Parathyroid adenoma (tissue), 2 donors: Measurements from ENCODE around the gene RNF150.

ENCODE experiments used
- H2AFZ ChIP-seq: fragments of 300-600 bp; sonication (generic); one replicate; pipeline ENCODE4 v1.7.0; 2017; ENCODE audit warnings: antibody characterized with exemption, mild to moderate bottlenecking
- H3K27ac ChIP-seq: fragments of 300-600 bp; sonication (generic); one replicate; pipeline ENCODE4 v1.7.0; 2017
- H3K27me3 ChIP-seq: fragments of 300-600 bp; sonication (generic); one replicate; pipeline ENCODE4 v1.7.0; 2017; ENCODE audit warnings: low read length; ENCODE audit not compliant: control insufficient read depth, insufficient read depth
- H3K36me3 ChIP-seq: fragments of 300-600 bp; sonication (generic); one replicate; pipeline ENCODE4 v1.7.0; 2017; ENCODE audit warnings: low read length; ENCODE audit not compliant: control insufficient read depth, insufficient read depth
- H3K4me1 ChIP-seq: fragments of 300-600 bp; sonication (generic); one replicate; pipeline ENCODE4 v1.7.0; 2017; ENCODE audit warnings: control low read depth
- H3K4me2 ChIP-seq: fragments of 300-600 bp; sonication (generic); one replicate; pipeline ENCODE4 v1.7.0; 2017; ENCODE audit warnings: low read length
- H3K4me3 ChIP-seq: fragments of 300-600 bp; sonication (generic); one replicate; pipeline ENCODE4 v1.7.0; 2017; ENCODE audit warnings: low read depth, low read length
- H3K79me2 ChIP-seq: fragments of 300-600 bp; sonication (generic); one replicate; pipeline ENCODE4 v1.7.0; 2017; ENCODE audit warnings: control low read depth
- H3K9ac ChIP-seq: fragments of 300-600 bp; sonication (generic); one replicate; pipeline ENCODE4 v1.7.0; 2017; ENCODE audit warnings: mild to moderate bottlenecking
- H3K9me3 ChIP-seq: fragments of 300-600 bp; sonication (generic); one replicate; pipeline ENCODE4 v1.7.0; 2017; ENCODE audit warnings: low read length; ENCODE audit not compliant: control insufficient read depth
- TF ChIP-seq, protein P1 (sequence below): fragments of 300-600 bp; sonication (generic); IDR thresholded peaks from one replicate; pipeline ENCODE4 v1.7.0; 2017; ENCODE audit warnings: antibody characterized with exemption, mild to moderate bottlenecking
- donor health status: primary hyperparathyroidism.

The RNF150 gene

GRCh38 chr4:140851032-140851636 lies 282.1 kb downstream of the RNF150 start:
- Histone ChIP-seq H3K27me3 (no peaks in the 10 kb centered on the region), H3K4me3 (no peak overlapping the region), H3K4me2 (no peak overlapping the region), H2AFZ (no peak overlapping the region), H3K27ac (no peak overlapping the region), H3K79me2 (no peaks in the 10 kb centered on the region), H3K9ac (no peak overlapping the region), H3K9me3 (no peaks in the 10 kb centered on the region), H3K4me1 (no peaks in the 10 kb centered on the region), H3K36me3 (no peaks in the 10 kb centered on the region)
- TF ChIP-seq, protein P1, sequence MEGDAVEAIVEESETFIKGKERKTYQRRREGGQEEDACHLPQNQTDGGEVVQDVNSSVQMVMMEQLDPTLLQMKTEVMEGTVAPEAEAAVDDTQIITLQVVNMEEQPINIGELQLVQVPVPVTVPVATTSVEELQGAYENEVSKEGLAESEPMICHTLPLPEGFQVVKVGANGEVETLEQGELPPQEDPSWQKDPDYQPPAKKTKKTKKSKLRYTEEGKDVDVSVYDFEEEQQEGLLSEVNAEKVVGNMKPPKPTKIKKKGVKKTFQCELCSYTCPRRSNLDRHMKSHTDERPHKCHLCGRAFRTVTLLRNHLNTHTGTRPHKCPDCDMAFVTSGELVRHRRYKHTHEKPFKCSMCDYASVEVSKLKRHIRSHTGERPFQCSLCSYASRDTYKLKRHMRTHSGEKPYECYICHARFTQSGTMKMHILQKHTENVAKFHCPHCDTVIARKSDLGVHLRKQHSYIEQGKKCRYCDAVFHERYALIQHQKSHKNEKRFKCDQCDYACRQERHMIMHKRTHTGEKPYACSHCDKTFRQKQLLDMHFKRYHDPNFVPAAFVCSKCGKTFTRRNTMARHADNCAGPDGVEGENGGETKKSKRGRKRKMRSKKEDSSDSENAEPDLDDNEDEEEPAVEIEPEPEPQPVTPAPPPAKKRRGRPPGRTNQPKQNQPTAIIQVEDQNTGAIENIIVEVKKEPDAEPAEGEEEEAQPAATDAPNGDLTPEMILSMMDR = peak; percentile 70

DNA sequence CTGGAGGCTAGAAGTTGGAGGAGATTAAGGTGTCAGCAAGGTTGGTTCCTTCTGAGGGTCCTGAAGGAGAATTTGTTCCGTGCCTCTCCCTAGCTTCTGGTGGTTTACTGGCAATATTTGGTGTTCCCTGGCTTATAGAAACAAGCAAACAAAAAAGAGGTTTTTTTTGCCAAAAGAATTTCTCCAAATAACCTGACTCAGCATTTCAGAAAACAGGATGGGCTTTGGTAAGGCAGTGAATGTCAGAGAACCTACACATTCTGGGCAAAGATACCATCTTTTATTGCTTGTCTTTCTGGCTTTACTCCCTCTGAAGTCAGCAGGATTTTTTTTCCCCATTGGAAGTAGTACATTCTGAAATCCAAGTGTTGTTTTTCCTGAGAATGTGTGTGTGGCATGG lies 283.7 kb downstream of the RNF150 start:
- H3K36me3 ChIP-seq = no peaks in the 10 kb centered on the region
- no peak overlapping the region for H3K4me3 ChIP-seq
- H3K4me1 ChIP-seq = no peaks in the 10 kb centered on the region
- no peaks in the 10 kb centered on the region for H3K9me3 ChIP-seq
- H2AFZ ChIP-seq = no peak overlapping the region
- no peaks in the 10 kb centered on the region for H3K27me3 ChIP-seq
- H3K79me2 ChIP-seq = no peaks in the 10 kb centered on the region
- no peak overlapping the region for H3K4me2 ChIP-seq
- no peak overlapping the region for H3K27ac ChIP-seq
- H3K9ac ChIP-seq = no peak overlapping the region
- TF ChIP-seq, protein P1 = no peak

- Histone ChIP-seq H3K27ac (no peak overlapping the region), H3K4me3 (no peak overlapping the region), H2AFZ (no peak overlapping the region), H3K9ac (no peak overlapping the region), H3K36me3 (no peaks in the 10 kb centered on the region), H3K27me3 (no peaks in the 10 kb centered on the region), H3K4me1 (no peaks in the 10 kb centered on the region), H3K9me3 (no peaks in the 10 kb centered on the region), H3K4me2 (no peak overlapping the region), H3K79me2 (no peaks in the 10 kb centered on the region)
- TF ChIP-seq, protein P1 = no peak
These were observed 286.5 kb downstream of the RNF150 start for GRCh38 chr4:140846736-140847135.

- TF ChIP-seq, protein P1 = no peak
- Histone ChIP-seq H3K36me3 (no peaks in the 10 kb centered on the region), H3K27me3 (no peaks in the 10 kb centered on the region), H3K79me2 (no peaks in the 10 kb centered on the region), H3K4me1 (no peaks in the 10 kb centered on the region), H3K9ac (no peak overlapping the region), H2AFZ (no peak overlapping the region), H3K27ac (no peak overlapping the region), H3K4me3 (no peak overlapping the region), H3K9me3 (no peaks in the 10 kb centered on the region), H3K4me2 (no peak overlapping the region)
These were observed 289.2 kb downstream of the RNF150 start for GRCh38 chr4:140844061-140844460.

GRCh38 chr4:140841186-140841585 lies 292.1 kb downstream of the RNF150 start:
- Histone ChIP-seq H2AFZ (no peak overlapping the region), H3K4me3 (no peak overlapping the region), H3K4me2 (no peak overlapping the region), H3K36me3 (no peaks in the 10 kb centered on the region), H3K4me1 (no peaks in the 10 kb centered on the region), H3K9me3 (no peaks in the 10 kb centered on the region), H3K79me2 (no peaks in the 10 kb centered on the region), H3K27ac (no peak overlapping the region), H3K9ac (no peak overlapping the region), H3K27me3 (no peaks in the 10 kb centered on the region)
- TF ChIP-seq, protein P1 = no peak
